Panc1 (cell line): ENCODE results near the gene MT1HL1. TPM values are rescaled to one million over a fixed set of nuclear protein-coding genes. Genes with fewer than 3 reads are reported as not detected.

ENCODE experiments used
- ATAC-seq: fragments of 200-7000 bp; cut with Tn5 transposase; 2 replicates; pipeline ENCODE4 v1.9.1; 2020; ENCODE audit warnings: mild to moderate bottlenecking, moderate library complexity
- BruUV-seq: library from RNA; stranded (reverse); fragments of 400-500 nt; replicated peaks from 2 replicates; lab custom pipeline; 2021; lab: Mats Ljungman, UMichigan
- CTCF ChIA-PET: fragments of 300-600 bp; sonication (Branson Sonifier 250); formaldehyde crosslinking; loops from one replicate; lab custom pipeline; 2022; ENCODE audit warnings: antibody characterized with exemption; lab: Charles Lee
- POLR2A ChIA-PET: fragments of 300-600 bp; sonication (Branson Sonifier 250); formaldehyde crosslinking; loops from one replicate; lab custom pipeline; 2022; ENCODE audit warnings: antibody characterized with exemption; lab: Charles Lee
- DNase-seq: peaks from one replicate; pipeline ENCODE4 v3.0.0-alpha.2; 2010; ENCODE audit warnings: low read depth, low spot score
- H3K27ac ChIP-seq: 2 replicates; pipeline ENCODE4 v1.5.1; 2011; ENCODE audit warnings: mild to moderate bottlenecking, low read length, inconsistent platforms
- H3K27me3 ChIP-seq: fragments of 200-500 bp; sonication (Bioruptor generic); 2 replicates; pipeline ENCODE4 v1.6.0; 2014; ENCODE audit warnings: low read length, inconsistent platforms; ENCODE audit not compliant: control insufficient read depth, insufficient read depth
- H3K36me3 ChIP-seq: fragments of 200-500 bp; sonication (Bioruptor generic); 2 replicates; pipeline ENCODE4 v1.5.1; 2014; ENCODE audit warnings: inconsistent platforms, mild to moderate bottlenecking, low read length, moderate library complexity; ENCODE audit not compliant: control insufficient read depth, insufficient read depth
- H3K4me1 ChIP-seq: 2 replicates; pipeline ENCODE4 v1.5.1; 2011; ENCODE audit warnings: inconsistent platforms, mild to moderate bottlenecking, low read length, moderate library complexity; ENCODE audit not compliant: control insufficient read depth, insufficient read depth
- H3K4me3 ChIP-seq, 2 experiments: 2 replicates each; pipeline ENCODE4 v1.5.1; 2011 to 2012; ENCODE audit warnings: low read depth in 2 of 2, low read length in 2 of 2, mild to moderate bottlenecking in 2 of 2, inconsistent platforms in 1 of 2, moderate library complexity in 1 of 2
- H3K9me3 ChIP-seq: fragments of 200-500 bp; sonication (Bioruptor generic); 2 replicates; pipeline ENCODE4 v1.5.1; 2014; ENCODE audit warnings: low read depth, mild to moderate bottlenecking, inconsistent platforms, low read length, moderate library complexity; ENCODE audit not compliant: control insufficient read depth, insufficient read depth
- POLR2AphosphoS5 ChIP-seq: IDR thresholded peaks from 2 replicates; pipeline ENCODE4 v1.6.1; 2012; ENCODE audit warnings: mild to moderate bottlenecking, low read depth, low read length, moderate library complexity
- SIN3A ChIP-seq: IDR thresholded peaks from 2 replicates; pipeline ENCODE4 v1.6.1; 2012; ENCODE audit warnings: low read depth, mild to moderate bottlenecking, low read length, moderate library complexity, borderline replicate concordance; ENCODE audit not compliant: insufficient read depth
- TCF7L2 ChIP-seq: IDR thresholded peaks from 2 replicates; pipeline ENCODE4 v1.6.1; 2011; ENCODE audit warnings: mild to moderate bottlenecking, low read depth, low read length, inconsistent platforms
- in situ Hi-C: cut with HindIII; loops from 2 replicates; pipeline ENCODE4 v1.10.0; 2016; ENCODE audit warnings: low sequenced_read_pairs, low pct_unique_long_range_greater_than_20kb
- intact Hi-C: fragments of 100-400 bp; cut with micrococcal nuclease; formaldehyde crosslinking; loops from one replicate; pipeline ENCODE4 v1.10.0; 2022; ENCODE audit not compliant: unreplicated experiment
- total RNA-seq: library from RNA; stranded (reverse); gene quantifications from one replicate; pipeline ENCODE4 v1.2.1, GENCODE V29; 2021; ENCODE audit not compliant: unreplicated experiment
- TF ChIP-seq, protein P1 (sequence below), 2 experiments: IDR thresholded peaks; 2 replicates each; pipeline ENCODE4 v1.6.1; 2011 to 2012; ENCODE audit warnings: low read depth in 2 of 2, control low read depth in 1 of 2, low read length in 1 of 2, mild to moderate bottlenecking in 1 of 2, moderate library complexity in 1 of 2; ENCODE audit not compliant: insufficient read depth in 1 of 2
- TF ChIP-seq, protein P2 (sequence below): fragments of 450-650 bp; IDR thresholded peaks from 2 replicates; pipeline ENCODE4 v1.5.1; 2017; ENCODE audit warnings: mild to moderate bottlenecking

MT1HL1 gene
- total RNA-seq, 1 experiment from 2014 or later: not detected

DNA sequence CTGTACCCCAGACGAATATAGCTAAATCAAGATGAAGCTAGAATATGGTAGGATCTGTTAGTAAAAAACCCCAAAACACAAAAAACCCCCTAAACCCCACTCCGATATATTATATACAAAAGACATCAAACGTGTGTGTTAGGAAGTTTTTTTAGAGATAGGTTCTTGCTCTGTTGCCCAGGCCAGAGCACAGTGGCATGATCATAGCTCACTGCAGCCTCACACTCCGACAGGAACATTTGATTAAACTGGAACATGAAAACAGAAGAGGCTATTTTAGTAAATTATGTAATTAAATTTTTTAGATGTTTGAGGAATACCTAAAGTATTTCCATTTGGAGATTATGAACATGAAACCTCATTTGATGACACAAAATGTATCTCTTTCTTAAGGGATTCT lies 29.6 kb upstream of the MT1HL1 start:
- no peak for ATAC-seq
- CTCF ChIA-PET: no interaction called here
- TF ChIP-seq, protein P1, sequence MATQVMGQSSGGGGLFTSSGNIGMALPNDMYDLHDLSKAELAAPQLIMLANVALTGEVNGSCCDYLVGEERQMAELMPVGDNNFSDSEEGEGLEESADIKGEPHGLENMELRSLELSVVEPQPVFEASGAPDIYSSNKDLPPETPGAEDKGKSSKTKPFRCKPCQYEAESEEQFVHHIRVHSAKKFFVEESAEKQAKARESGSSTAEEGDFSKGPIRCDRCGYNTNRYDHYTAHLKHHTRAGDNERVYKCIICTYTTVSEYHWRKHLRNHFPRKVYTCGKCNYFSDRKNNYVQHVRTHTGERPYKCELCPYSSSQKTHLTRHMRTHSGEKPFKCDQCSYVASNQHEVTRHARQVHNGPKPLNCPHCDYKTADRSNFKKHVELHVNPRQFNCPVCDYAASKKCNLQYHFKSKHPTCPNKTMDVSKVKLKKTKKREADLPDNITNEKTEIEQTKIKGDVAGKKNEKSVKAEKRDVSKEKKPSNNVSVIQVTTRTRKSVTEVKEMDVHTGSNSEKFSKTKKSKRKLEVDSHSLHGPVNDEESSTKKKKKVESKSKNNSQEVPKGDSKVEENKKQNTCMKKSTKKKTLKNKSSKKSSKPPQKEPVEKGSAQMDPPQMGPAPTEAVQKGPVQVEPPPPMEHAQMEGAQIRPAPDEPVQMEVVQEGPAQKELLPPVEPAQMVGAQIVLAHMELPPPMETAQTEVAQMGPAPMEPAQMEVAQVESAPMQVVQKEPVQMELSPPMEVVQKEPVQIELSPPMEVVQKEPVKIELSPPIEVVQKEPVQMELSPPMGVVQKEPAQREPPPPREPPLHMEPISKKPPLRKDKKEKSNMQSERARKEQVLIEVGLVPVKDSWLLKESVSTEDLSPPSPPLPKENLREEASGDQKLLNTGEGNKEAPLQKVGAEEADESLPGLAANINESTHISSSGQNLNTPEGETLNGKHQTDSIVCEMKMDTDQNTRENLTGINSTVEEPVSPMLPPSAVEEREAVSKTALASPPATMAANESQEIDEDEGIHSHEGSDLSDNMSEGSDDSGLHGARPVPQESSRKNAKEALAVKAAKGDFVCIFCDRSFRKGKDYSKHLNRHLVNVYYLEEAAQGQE (IDR thresholded peaks at IDR 0.05; ENCODE audit: insufficient read depth in 1 of 2, low read depth in 2 of 2, low read length in 1 of 2): no peak
- TF ChIP-seq, protein P2, sequence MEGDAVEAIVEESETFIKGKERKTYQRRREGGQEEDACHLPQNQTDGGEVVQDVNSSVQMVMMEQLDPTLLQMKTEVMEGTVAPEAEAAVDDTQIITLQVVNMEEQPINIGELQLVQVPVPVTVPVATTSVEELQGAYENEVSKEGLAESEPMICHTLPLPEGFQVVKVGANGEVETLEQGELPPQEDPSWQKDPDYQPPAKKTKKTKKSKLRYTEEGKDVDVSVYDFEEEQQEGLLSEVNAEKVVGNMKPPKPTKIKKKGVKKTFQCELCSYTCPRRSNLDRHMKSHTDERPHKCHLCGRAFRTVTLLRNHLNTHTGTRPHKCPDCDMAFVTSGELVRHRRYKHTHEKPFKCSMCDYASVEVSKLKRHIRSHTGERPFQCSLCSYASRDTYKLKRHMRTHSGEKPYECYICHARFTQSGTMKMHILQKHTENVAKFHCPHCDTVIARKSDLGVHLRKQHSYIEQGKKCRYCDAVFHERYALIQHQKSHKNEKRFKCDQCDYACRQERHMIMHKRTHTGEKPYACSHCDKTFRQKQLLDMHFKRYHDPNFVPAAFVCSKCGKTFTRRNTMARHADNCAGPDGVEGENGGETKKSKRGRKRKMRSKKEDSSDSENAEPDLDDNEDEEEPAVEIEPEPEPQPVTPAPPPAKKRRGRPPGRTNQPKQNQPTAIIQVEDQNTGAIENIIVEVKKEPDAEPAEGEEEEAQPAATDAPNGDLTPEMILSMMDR: no peak
- Histone ChIP-seq H3K4me1 (peaks cover 11% of the 10 kb centered on the region), H3K27me3 (no peaks in the 10 kb centered on the region), H3K9me3 (no peaks in the 10 kb centered on the region), H3K4me3 (no peak overlapping the region), H3K36me3 (no peaks in the 10 kb centered on the region), H3K27ac (no peak overlapping the region)
- BruUV-seq: no TSS peak
- POLR2A ChIA-PET: no interaction called here
- no peak for DNase-seq
- in situ Hi-C loops (no loop called here), intact Hi-C loops (no loop called here)

DNA sequence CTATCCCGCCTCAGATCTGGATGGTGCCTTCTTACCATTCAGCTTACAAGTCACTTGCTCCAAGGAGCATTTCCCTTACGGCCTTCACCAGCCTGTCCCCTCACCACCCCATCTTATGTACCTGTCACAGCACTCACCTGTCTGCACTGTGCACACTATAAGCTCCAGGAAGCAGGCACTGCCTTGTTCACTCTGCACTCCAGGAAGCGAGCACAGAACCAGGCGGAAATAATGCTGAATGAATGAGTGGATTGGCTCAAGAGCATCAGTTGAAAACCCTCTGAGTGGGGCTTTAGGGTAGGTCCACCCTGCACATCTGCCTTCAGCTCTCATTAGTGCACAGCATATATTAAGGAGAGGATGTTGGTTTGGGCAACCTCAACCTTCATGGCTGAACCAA lies 28.8 kb upstream of the MT1HL1 start:
- BruUV-seq: no TSS peak
- in situ Hi-C loops (no loop called here), intact Hi-C loops (no loop called here)
- ChIA-PET CTCF (no interaction called here), POLR2A (no interaction called here)
- H3K4me3 ChIP-seq: no peak overlapping the region
- H3K27me3 ChIP-seq: no peaks in the 10 kb centered on the region
- no peak overlapping the region for H3K27ac ChIP-seq
- TF ChIP-seq SIN3A (no peak), TCF7L2 (no peak), POLR2AphosphoS5 (no peak)
- TF ChIP-seq, protein P1 (IDR thresholded peaks at IDR 0.05; ENCODE audit: insufficient read depth in 1 of 2, low read depth in 2 of 2, low read length in 1 of 2): no peak
- TF ChIP-seq, protein P2: no peak
- ATAC-seq (no peak), DNase-seq (no peak)
- H3K4me1 ChIP-seq: peaks cover 11% of the 10 kb centered on the region
- no peaks in the 10 kb centered on the region for H3K9me3 ChIP-seq
- H3K36me3 ChIP-seq: no peaks in the 10 kb centered on the region
